HEK293 (cell line): ENCODE data around the gene ZBTB14.

ENCODE experiments used
- CTCF ChIA-PET: fragments of 350-600 bp; formaldehyde crosslinking; extraction: SDS; loops from one replicate; lab custom pipeline; 2021; ENCODE audit warnings: antibody characterized with exemption; lab: Yijun Ruan, JAX
- POLR2A ChIA-PET: fragments of 300-600 bp; formaldehyde crosslinking; extraction: SDS; loops from one replicate; lab custom pipeline; 2020; ENCODE audit warnings: antibody characterized with exemption, inconsistent platforms; lab: Yijun Ruan, JAX
- H3K27ac ChIP-seq: fragments of 200-500 bp; sonication (Bioruptor generic); 2 replicates; pipeline ENCODE4 v1.5.1; 2014; ENCODE audit warnings: low read depth, low read length, control low read depth, inconsistent platforms; ENCODE audit errors: extremely low read depth
- H3K36me3 ChIP-seq, 2 experiments: fragments of 200-500 bp in 1 of 2; sonication (Bioruptor generic) in 1 of 2; 1 replicate in 1 of 2; 2 replicates in 1 of 2; pipeline ENCODE4 v1.5.1; 2014 to 2017; ENCODE audit warnings: inconsistent platforms in 2 of 2, low read length in 2 of 2; ENCODE audit not compliant: control insufficient read depth in 2 of 2, insufficient read depth in 1 of 2
- H3K4me1 ChIP-seq: fragments of 200-500 bp; sonication (Bioruptor generic); 2 replicates; pipeline ENCODE4 v1.5.1; 2014; ENCODE audit warnings: mild to moderate bottlenecking, low read length, inconsistent platforms; ENCODE audit not compliant: control insufficient read depth, insufficient read depth
- H3K4me3 ChIP-seq: 2 replicates; pipeline ENCODE4 v1.5.1; 2011; ENCODE audit warnings: low read depth, mild to moderate bottlenecking, control low read depth, low read length, moderate library complexity
- H3K9me3 ChIP-seq: fragments of 200-500 bp; sonication (Bioruptor generic); 2 replicates; pipeline ENCODE4 v1.5.1; 2014; ENCODE audit warnings: low read depth, low read length, inconsistent platforms; ENCODE audit not compliant: control insufficient read depth, insufficient read depth
- BCL11A ChIP-seq: fragments of 450-650 bp; formaldehyde crosslinking; IDR thresholded peaks from 2 replicates; pipeline ENCODE4 v1.5.1; 2016; ENCODE audit warnings: low read depth, missing biosample characterization, missing genetic modification characterization
- GLIS1 ChIP-seq: fragments of 450-650 bp; formaldehyde crosslinking; IDR thresholded peaks from 2 replicates; pipeline ENCODE4 v1.5.1; 2016; ENCODE audit warnings: missing biosample characterization, missing genetic modification characterization
- KLF8 ChIP-seq: fragments of 450-650 bp; formaldehyde crosslinking; IDR thresholded peaks from 2 replicates; pipeline ENCODE4 v1.5.1; 2016; ENCODE audit warnings: missing biosample characterization, missing genetic modification characterization
- KLF9 ChIP-seq: fragments of 450-650 bp; formaldehyde crosslinking; IDR thresholded peaks from 2 replicates; pipeline ENCODE4 v1.5.1; 2016; ENCODE audit warnings: missing biosample characterization, missing genetic modification characterization, low read depth
- MYNN ChIP-seq: fragments of 450-650 bp; formaldehyde crosslinking; IDR thresholded peaks from 2 replicates; pipeline ENCODE4 v1.5.1; 2016; ENCODE audit warnings: missing biosample characterization, missing genetic modification characterization, borderline replicate concordance
- RBAK ChIP-seq: fragments of 450-650 bp; formaldehyde crosslinking; IDR thresholded peaks from 2 replicates; pipeline ENCODE4 v1.5.1; 2016; ENCODE audit warnings: missing biosample characterization, missing genetic modification characterization
- SCRT1 ChIP-seq: fragments of 450-650 bp; formaldehyde crosslinking; IDR thresholded peaks from 2 replicates; pipeline ENCODE4 v1.5.1; 2016; ENCODE audit warnings: missing biosample characterization, missing genetic modification characterization, borderline replicate concordance
- SP2 ChIP-seq: fragments of 450-650 bp; formaldehyde crosslinking; IDR thresholded peaks from 2 replicates; pipeline ENCODE4 v1.5.1; 2016; ENCODE audit warnings: missing biosample characterization, missing genetic modification characterization
- TCF7L2 ChIP-seq: IDR thresholded peaks from 2 replicates; pipeline ENCODE4 v1.6.1; 2011; ENCODE audit warnings: low read depth, mild to moderate bottlenecking, inconsistent platforms, low read length, moderate library complexity, borderline replicate concordance
- YY1 ChIP-seq: fragments of 450-650 bp; formaldehyde crosslinking; IDR thresholded peaks from 2 replicates; pipeline ENCODE4 v1.5.1; 2018; ENCODE audit warnings: missing biosample characterization, missing genetic modification characterization
- ZFP41 ChIP-seq: fragments of 450-650 bp; formaldehyde crosslinking; IDR thresholded peaks from 2 replicates; pipeline ENCODE4 v1.5.1; 2016; ENCODE audit warnings: missing biosample characterization, missing genetic modification characterization, borderline replicate concordance
- ZNF121 ChIP-seq: fragments of 450-650 bp; formaldehyde crosslinking; IDR thresholded peaks from 2 replicates; pipeline ENCODE4 v1.5.1; 2016; ENCODE audit warnings: missing biosample characterization, missing genetic modification characterization
- ZNF146 ChIP-seq: fragments of 450-650 bp; formaldehyde crosslinking; IDR thresholded peaks from 2 replicates; pipeline ENCODE4 v1.5.1; 2016; ENCODE audit warnings: missing biosample characterization, missing genetic modification characterization
- ZNF239 ChIP-seq: fragments of 450-650 bp; formaldehyde crosslinking; IDR thresholded peaks from 2 replicates; pipeline ENCODE4 v1.5.1; 2016; ENCODE audit warnings: missing biosample characterization, missing genetic modification characterization
- ZNF404 ChIP-seq: fragments of 450-650 bp; formaldehyde crosslinking; IDR thresholded peaks from 2 replicates; pipeline ENCODE4 v1.5.1; 2017; ENCODE audit warnings: missing biosample characterization, missing genetic modification characterization
- ZNF529 ChIP-seq: fragments of 450-650 bp; formaldehyde crosslinking; IDR thresholded peaks from 2 replicates; pipeline ENCODE4 v1.5.1; 2017; ENCODE audit warnings: missing genetic modification characterization, missing biosample characterization; ENCODE audit not compliant: insufficient replicate concordance
- ZNF560 ChIP-seq: fragments of 450-650 bp; formaldehyde crosslinking; IDR thresholded peaks from 2 replicates; pipeline ENCODE4 v1.5.1; 2017; ENCODE audit warnings: missing biosample characterization, missing genetic modification characterization, borderline replicate concordance
- ZNF777 ChIP-seq: fragments of 450-650 bp; formaldehyde crosslinking; IDR thresholded peaks from 2 replicates; pipeline ENCODE4 v1.5.1; 2017; ENCODE audit warnings: missing biosample characterization, missing genetic modification characterization, borderline replicate concordance
- ZNF791 ChIP-seq: fragments of 450-650 bp; formaldehyde crosslinking; IDR thresholded peaks from 2 replicates; pipeline ENCODE4 v1.5.1; 2016; ENCODE audit warnings: missing biosample characterization, missing genetic modification characterization
- ZSCAN23 ChIP-seq: fragments of 450-650 bp; formaldehyde crosslinking; IDR thresholded peaks from 2 replicates; pipeline ENCODE4 v1.5.1; 2016; ENCODE audit warnings: missing biosample characterization, missing genetic modification characterization
- ZSCAN30 ChIP-seq: fragments of 450-650 bp; IDR thresholded peaks from 2 replicates; pipeline ENCODE4 v1.5.1; 2018; ENCODE audit warnings: missing biosample characterization, mild to moderate bottlenecking, missing genetic modification characterization, moderate library complexity
- TF ChIP-seq, protein P1 (sequence below): fragments of 450-650 bp; formaldehyde crosslinking; conservative IDR thresholded peaks from 2 replicates; pipeline ENCODE4 v1.5.1; 2016; ENCODE audit warnings: low read depth, missing biosample characterization, missing genetic modification characterization
- TF ChIP-seq, protein P2 (sequence below): fragments of 450-650 bp; IDR thresholded peaks from 2 replicates; pipeline ENCODE4 v1.5.1; 2018; ENCODE audit warnings: missing biosample characterization, missing genetic modification characterization
- TF ChIP-seq, protein P3 (sequence below): fragments of 450-650 bp; formaldehyde crosslinking; IDR thresholded peaks from 2 replicates; pipeline ENCODE4 v1.5.1; 2016; ENCODE audit warnings: missing biosample characterization, missing genetic modification characterization
- TF ChIP-seq, protein P4 (sequence below): fragments of 450-650 bp; formaldehyde crosslinking; IDR thresholded peaks from 2 replicates; pipeline ENCODE4 v1.5.1; 2016; ENCODE audit warnings: missing biosample characterization, missing genetic modification characterization

ZBTB14 gene

DNA sequence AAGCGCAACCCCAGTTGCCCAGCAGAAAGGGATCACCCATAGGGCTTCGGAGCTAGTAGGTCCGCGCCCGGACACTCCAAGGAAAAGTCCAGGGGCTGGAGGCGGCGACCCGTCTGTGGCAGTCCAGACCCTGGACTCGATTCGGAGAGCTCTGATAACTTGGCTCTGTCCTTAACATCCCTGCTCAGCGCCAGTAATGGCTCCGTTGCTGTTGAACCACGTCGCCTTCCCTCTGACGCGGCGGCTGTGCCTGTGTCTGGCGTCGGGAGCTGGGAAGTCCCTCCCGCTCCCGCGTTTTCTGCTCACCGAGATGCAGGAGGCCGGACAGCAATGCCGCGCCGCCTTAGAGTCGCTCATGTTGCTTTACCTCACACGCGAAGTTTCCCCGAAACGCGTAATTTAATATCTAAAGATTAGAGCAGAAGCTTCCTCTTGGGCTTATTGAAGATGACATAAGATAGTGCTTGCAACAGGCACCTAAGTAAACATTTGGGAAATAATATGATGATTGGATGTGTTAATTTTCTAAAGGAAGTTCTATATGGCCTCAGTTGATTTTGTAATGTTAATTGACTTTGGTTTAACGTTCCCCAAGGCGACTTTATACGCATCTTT is 1.3 kb upstream of the ZBTB14 start (continued):
- TF ChIP-seq ZFP41 (tag by site-specific recombination) (no peak), ZNF121 (no peak), MYNN (tag by site-specific recombination) (no peak), ZNF560 (tag by site-specific recombination) (no peak), ZNF146 (tag by site-specific recombination) (no peak), ZNF529 (tag by site-specific recombination) (no peak), ZSCAN30 (tag by site-specific recombination) (no peak), ZNF239 (tag by site-specific recombination) (peak; percentile 52; the same call in 1 of the 2 replicates), RBAK (tag by site-specific recombination) (no peak), ZNF777 (tag by site-specific recombination) (no peak), ZNF404 (tag by site-specific recombination) (no peak)
- TF ChIP-seq, protein P1, sequence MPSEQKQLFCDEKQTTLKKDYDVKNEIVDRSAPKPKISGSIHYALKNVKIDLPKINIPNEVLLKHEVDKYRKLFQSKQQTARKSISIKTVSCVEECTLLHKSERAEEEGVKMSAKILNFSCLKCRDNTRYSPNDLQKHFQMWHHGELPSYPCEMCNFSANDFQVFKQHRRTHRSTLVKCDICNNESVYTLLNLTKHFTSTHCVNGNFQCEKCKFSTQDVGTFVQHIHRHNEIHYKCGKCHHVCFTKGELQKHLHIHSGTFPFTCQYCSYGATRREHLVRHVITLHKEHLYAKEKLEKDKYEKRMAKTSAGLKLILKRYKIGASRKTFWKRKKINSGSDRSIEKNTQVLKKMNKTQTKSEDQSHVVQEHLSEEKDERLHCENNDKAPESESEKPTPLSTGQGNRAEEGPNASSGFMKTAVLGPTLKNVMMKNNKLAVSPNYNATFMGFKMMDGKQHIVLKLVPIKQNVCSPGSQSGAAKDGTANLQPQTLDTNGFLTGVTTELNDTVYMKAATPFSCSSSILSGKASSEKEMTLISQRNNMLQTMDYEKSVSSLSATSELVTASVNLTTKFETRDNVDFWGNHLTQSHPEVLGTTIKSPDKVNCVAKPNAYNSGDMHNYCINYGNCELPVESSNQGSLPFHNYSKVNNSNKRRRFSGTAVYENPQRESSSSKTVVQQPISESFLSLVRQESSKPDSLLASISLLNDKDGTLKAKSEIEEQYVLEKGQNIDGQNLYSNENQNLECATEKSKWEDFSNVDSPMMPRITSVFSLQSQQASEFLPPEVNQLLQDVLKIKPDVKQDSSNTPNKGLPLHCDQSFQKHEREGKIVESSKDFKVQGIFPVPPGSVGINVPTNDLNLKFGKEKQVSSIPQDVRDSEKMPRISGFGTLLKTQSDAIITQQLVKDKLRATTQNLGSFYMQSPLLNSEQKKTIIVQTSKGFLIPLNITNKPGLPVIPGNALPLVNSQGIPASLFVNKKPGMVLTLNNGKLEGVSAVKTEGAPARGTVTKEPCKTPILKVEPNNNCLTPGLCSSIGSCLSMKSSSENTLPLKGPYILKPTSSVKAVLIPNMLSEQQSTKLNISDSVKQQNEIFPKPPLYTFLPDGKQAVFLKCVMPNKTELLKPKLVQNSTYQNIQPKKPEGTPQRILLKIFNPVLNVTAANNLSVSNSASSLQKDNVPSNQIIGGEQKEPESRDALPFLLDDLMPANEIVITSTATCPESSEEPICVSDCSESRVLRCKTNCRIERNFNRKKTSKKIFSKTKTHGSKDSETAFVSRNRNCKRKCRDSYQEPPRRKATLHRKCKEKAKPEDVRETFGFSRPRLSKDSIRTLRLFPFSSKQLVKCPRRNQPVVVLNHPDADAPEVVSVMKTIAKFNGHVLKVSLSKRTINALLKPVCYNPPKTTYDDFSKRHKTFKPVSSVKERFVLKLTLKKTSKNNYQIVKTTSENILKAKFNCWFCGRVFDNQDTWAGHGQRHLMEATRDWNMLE (tag by site-specific recombination), result no peak
- TF ChIP-seq, protein P2, sequence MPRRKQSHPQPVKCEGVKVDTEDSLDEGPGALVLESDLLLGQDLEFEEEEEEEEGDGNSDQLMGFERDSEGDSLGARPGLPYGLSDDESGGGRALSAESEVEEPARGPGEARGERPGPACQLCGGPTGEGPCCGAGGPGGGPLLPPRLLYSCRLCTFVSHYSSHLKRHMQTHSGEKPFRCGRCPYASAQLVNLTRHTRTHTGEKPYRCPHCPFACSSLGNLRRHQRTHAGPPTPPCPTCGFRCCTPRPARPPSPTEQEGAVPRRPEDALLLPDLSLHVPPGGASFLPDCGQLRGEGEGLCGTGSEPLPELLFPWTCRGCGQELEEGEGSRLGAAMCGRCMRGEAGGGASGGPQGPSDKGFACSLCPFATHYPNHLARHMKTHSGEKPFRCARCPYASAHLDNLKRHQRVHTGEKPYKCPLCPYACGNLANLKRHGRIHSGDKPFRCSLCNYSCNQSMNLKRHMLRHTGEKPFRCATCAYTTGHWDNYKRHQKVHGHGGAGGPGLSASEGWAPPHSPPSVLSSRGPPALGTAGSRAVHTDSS, result no peak
- TF ChIP-seq, protein P3, sequence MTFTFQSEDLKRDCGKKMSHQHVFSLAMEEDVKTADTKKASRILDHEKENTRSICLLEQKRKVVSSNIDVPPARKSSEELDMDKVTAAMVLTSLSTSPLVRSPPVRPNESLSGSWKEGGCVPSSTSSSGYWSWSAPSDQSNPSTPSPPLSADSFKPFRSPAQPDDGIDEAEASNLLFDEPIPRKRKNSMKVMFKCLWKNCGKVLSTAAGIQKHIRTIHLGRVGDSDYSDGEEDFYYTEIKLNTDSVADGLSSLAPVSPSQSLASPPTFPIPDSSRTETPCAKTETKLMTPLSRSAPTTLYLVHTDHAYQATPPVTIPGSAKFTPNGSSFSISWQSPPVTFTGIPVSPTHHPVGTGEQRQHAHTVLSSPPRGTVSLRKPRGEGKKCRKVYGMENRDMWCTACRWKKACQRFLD, result no peak

DNA sequence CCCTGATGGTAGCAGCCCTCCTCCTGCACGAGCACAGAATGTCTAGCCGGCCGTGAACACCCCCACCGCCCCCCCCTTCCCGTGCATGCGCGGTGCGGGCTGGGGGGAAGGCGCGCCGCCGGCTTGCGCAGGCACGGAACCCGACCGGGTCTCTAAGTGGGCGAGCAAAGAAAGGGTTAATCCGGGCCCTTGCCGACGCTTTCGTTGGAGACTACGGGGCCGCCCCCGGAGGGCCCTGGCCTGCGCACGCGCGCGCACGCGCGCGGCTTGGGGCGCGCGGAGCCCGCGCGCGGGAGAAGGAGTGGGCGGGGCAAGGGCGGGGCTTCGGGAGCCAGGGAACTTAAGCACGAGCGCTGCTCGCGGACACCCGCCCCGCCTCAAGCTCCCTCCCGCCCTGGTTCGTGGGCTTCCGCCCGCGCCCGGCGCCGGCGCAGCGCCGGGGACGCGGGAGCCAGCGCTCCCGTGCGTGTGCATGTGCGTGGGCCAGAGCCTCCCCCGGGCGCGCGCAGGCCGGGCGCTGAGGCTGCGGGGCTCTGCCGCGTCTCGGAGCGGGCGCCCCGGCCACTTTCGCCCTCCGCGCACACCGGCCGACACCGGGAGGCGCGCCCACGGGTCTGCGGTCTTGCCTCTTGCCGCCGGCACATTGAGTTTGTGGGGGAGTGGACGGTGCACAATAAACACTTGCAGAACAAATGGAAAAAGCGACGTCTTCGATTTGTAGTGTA is 617 bp upstream of the ZBTB14 start:
- ChIA-PET POLR2A (interaction anchor here (0.6 to 4.0 kb wide), 7 partner anchors 9 to 347 kb away, joined by 3 to 39 read pairs (median 4); no protein-coding TSS in a partner anchor), CTCF (interaction anchor here (0.5 kb wide), 1 partner anchor 1437 kb away, joined by 3 read pairs; no protein-coding TSS in a partner anchor)
- no peaks in the 10 kb centered on the region for H3K9me3 ChIP-seq
- H3K36me3 ChIP-seq, result peaks cover 7 to 17% of the 10 kb centered on the region in 2 experiments; a peak in 2 of 3 replicates
- H3K4me1 ChIP-seq, result no peaks in the 10 kb centered on the region; the same call in 1 of the 2 replicates
- H3K27ac ChIP-seq, result peak overlapping the region; percentile 98
- H3K4me3 ChIP-seq, result peak overlapping the region; percentile 75
- TF ChIP-seq, protein P4, sequence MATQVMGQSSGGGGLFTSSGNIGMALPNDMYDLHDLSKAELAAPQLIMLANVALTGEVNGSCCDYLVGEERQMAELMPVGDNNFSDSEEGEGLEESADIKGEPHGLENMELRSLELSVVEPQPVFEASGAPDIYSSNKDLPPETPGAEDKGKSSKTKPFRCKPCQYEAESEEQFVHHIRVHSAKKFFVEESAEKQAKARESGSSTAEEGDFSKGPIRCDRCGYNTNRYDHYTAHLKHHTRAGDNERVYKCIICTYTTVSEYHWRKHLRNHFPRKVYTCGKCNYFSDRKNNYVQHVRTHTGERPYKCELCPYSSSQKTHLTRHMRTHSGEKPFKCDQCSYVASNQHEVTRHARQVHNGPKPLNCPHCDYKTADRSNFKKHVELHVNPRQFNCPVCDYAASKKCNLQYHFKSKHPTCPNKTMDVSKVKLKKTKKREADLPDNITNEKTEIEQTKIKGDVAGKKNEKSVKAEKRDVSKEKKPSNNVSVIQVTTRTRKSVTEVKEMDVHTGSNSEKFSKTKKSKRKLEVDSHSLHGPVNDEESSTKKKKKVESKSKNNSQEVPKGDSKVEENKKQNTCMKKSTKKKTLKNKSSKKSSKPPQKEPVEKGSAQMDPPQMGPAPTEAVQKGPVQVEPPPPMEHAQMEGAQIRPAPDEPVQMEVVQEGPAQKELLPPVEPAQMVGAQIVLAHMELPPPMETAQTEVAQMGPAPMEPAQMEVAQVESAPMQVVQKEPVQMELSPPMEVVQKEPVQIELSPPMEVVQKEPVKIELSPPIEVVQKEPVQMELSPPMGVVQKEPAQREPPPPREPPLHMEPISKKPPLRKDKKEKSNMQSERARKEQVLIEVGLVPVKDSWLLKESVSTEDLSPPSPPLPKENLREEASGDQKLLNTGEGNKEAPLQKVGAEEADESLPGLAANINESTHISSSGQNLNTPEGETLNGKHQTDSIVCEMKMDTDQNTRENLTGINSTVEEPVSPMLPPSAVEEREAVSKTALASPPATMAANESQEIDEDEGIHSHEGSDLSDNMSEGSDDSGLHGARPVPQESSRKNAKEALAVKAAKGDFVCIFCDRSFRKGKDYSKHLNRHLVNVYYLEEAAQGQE, result no peak
- TF ChIP-seq KLF8 (tag by site-specific recombination) (peak; percentile 31; the same call in 1 of the 2 replicates), TCF7L2 (no peak), GLIS1 (no peak), SCRT1 (no peak), YY1 (tag by site-specific recombination) (no peak), ZSCAN23 (no peak), ZNF791 (tag by site-specific recombination) (no peak), SP2 (tag by site-specific recombination) (peak; percentile 7; the same call in 1 of the 2 replicates), KLF9 (tag by site-specific recombination) (peak; percentile 45; the same call in 1 of the 2 replicates), BCL11A (tag by site-specific recombination) (no peak)
